Measurements from ENCODE around the gene TREH.
"Not testable (repeated sequence)": the region's sequence is repeated elsewhere in the genome, so short reads cannot be mapped to it uniquely, and the experiment has no call there.

The TREH gene

GRCh38 chr11:118679483-118679882 is at the start of gene TREH:
TSS of gene TREH (minus strand) at chr11:118679650. CDS start at chr11:118679627, 23 bp downstream.
- no peak for DNase-seq

GRCh38 chr11:118728112-118728511 is 48.7 kb upstream of the TREH start:
- DNase-seq = not testable (repeated sequence)

GRCh38 chr11:118727721-118728066 is 48.2 kb upstream of the TREH start:
- DNase-seq = not testable (repeated sequence)

- not testable (repeated sequence) for DNase-seq
These were observed 47.7 kb upstream of the TREH start for GRCh38 chr11:118727001-118727720.

GRCh38 chr11:118721478-118722015 is 42.1 kb upstream of the TREH start:
- DNase-seq = not testable (repeated sequence)

GRCh38 chr11:118720740-118721139 is 41.3 kb upstream of the TREH start:
- DNase-seq = not testable (repeated sequence)

- not testable (repeated sequence) for DNase-seq
These were observed 40.6 kb upstream of the TREH start for GRCh38 chr11:118720078-118720477.

- not testable (repeated sequence) for DNase-seq
These were observed 39.1 kb upstream of the TREH start for GRCh38 chr11:118718562-118718961.

GRCh38 chr11:118717733-118718132 is 38.3 kb upstream of the TREH start:
- DNase-seq = not testable (repeated sequence)

GRCh38 chr11:118717221-118717620 is 37.8 kb upstream of the TREH start:
- DNase-seq = not testable (repeated sequence)

- DNase-seq = no peak
These were observed 36.4 kb upstream of the TREH start for GRCh38 chr11:118715837-118716260.

- no peak for DNase-seq
These were observed 35.9 kb upstream of the TREH start for GRCh38 chr11:118715245-118715831.

- no peak for DNase-seq
These were observed 35.4 kb upstream of the TREH start for GRCh38 chr11:118714816-118715215.

- DNase-seq = not testable (repeated sequence)
These were observed 35.0 kb upstream of the TREH start for GRCh38 chr11:118714416-118714815.

GRCh38 chr11:118708296-118708695 is 28.8 kb upstream of the TREH start:
- no peak for DNase-seq

- no peak for DNase-seq
These were observed 27.0 kb upstream of the TREH start for GRCh38 chr11:118706546-118706825.

- DNase-seq = no peak
These were observed 26.5 kb upstream of the TREH start for GRCh38 chr11:118705791-118706545.

GRCh38 chr11:118705111-118705741 is 25.8 kb upstream of the TREH start:
- peak in 1 of 4 experiments; percentile 35 for DNase-seq

GRCh38 chr11:118703563-118704106 is 24.2 kb upstream of the TREH start:
- DNase-seq = no peak

GRCh38 chr11:118699506-118700220 is 20.2 kb upstream of the TREH start:
- DNase-seq = peak in 2 of 4 experiments; percentile 19 to 42

- no peak for DNase-seq
These were observed 17.9 kb upstream of the TREH start for GRCh38 chr11:118697346-118697745.

- DNase-seq = no peak
These were observed 17.3 kb upstream of the TREH start for GRCh38 chr11:118696673-118697226.
